LHCN-M2 (cell line): Measurements from ENCODE around the gene PDZD2. TPM values are rescaled to one million over a fixed set of nuclear protein-coding genes. Genes with fewer than 3 reads are reported as not detected.
"Not testable (repeated sequence)": the region's sequence is repeated elsewhere in the genome, so short reads cannot be mapped to it uniquely, and the experiment has no call there.

Source experiments
- DNase-seq: peaks from one replicate; pipeline ENCODE4 v3.0.0-alpha.2; 2012; ENCODE audit warnings: low read depth
- total RNA-seq: library from RNA; depleted of rRNA; stranded (reverse); fragments of >200 nt; gene quantifications from 2 replicates; pipeline ENCODE4 v1.2.3, GENCODE V29; 2014

PDZD2 gene
- total RNA-seq, 1 experiment from 2014 or later, result not detected

GRCh38 chr5:32001284-32001683 lies 362.4 kb downstream of the PDZD2 start:
- DNase-seq, result no peak

- DNase-seq, result no peak
Measured at GRCh38 chr5:32001707-32002106, 362.8 kb downstream of the PDZD2 start.

GRCh38 chr5:32002755-32003154 lies 363.8 kb downstream of the PDZD2 start:
- DNase-seq, result no peak

GRCh38 chr5:32003981-32004380 lies 365.1 kb downstream of the PDZD2 start:
- DNase-seq, result no peak

GRCh38 chr5:32004404-32004803 lies 365.5 kb downstream of the PDZD2 start:
- DNase-seq, result no peak

GRCh38 chr5:32008746-32009145 lies 369.8 kb downstream of the PDZD2 start:
- DNase-seq, result no peak

GRCh38 chr5:32013658-32014057 lies 374.7 kb downstream of the PDZD2 start:
- DNase-seq, result no peak

- DNase-seq, result no peak
Measured at GRCh38 chr5:32014096-32014745, 375.3 kb downstream of the PDZD2 start.

GRCh38 chr5:32015262-32015661 lies 376.3 kb downstream of the PDZD2 start:
- not testable (repeated sequence) for DNase-seq

- peak; percentile 71 for DNase-seq
Measured at GRCh38 chr5:32017692-32018367, 378.9 kb downstream of the PDZD2 start.

- no peak for DNase-seq
Measured at GRCh38 chr5:32018476-32019436, 379.8 kb downstream of the PDZD2 start.

GRCh38 chr5:32020271-32020670 lies 381.3 kb downstream of the PDZD2 start:
- no peak for DNase-seq

- no peak for DNase-seq
Measured at GRCh38 chr5:32020946-32021345, 382.0 kb downstream of the PDZD2 start.

- DNase-seq, result no peak
Measured at GRCh38 chr5:32021771-32022170, 382.8 kb downstream of the PDZD2 start.

- no peak for DNase-seq
Measured at GRCh38 chr5:32022638-32023037, 383.7 kb downstream of the PDZD2 start.

- no peak for DNase-seq
Measured at GRCh38 chr5:32023816-32024215, 384.9 kb downstream of the PDZD2 start.

- no peak for DNase-seq
Measured at GRCh38 chr5:32024751-32025150, 385.8 kb downstream of the PDZD2 start.

GRCh38 chr5:32027093-32027716 lies 388.3 kb downstream of the PDZD2 start:
- DNase-seq, result peak; percentile 71

GRCh38 chr5:32027717-32028458 lies 389.0 kb downstream of the PDZD2 start:
- DNase-seq, result peak; percentile 98

- peak; percentile 56 for DNase-seq
Measured at GRCh38 chr5:32029261-32029660, 390.3 kb downstream of the PDZD2 start.

- DNase-seq, result no peak
Measured at GRCh38 chr5:32029781-32030180, 390.9 kb downstream of the PDZD2 start.
